Measurements from ENCODE around the gene MORC2. TPM values are rescaled to one million over a fixed set of nuclear protein-coding genes. Genes with fewer than 3 reads are reported as not detected.

The MORC2 gene
- polyA plus RNA-seq, 1 donor from 2014 or later = 15.1 TPM

DNA sequence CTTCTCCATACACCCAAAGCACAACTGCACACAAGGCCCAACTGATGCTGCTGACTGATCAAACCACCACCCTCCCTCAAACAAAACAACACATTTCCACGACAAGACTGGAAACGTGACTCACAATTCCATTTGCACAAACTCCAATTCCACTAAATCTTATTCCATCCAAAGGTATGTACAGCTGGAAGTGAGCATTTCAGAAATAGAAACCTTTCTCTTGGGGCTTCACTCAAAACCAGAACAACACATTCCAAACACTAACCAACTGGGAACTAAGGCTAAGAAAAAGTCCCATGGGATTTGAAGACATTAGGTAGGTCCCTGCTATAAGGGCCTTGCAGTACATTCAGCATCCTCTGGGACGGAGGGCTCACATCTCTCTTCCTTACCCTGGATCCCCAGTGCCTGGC is 19.6 kb downstream of the MORC2 start:
- H4K20me1 ChIP-seq (ENCODE audit: insufficient read depth) = peaks cover 3% of the 10 kb centered on the region
- H3K9me2 ChIP-seq (ENCODE audit: insufficient read depth, low read length) = no peaks in the 10 kb centered on the region
- no peaks in the 10 kb centered on the region for H3K27me3 ChIP-seq (ENCODE audit: insufficient read depth, low read depth, low read length)
- H3K9ac ChIP-seq (ENCODE audit: low read length) = no peak overlapping the region
- H3K27ac ChIP-seq (ENCODE audit: low read length) = no peak overlapping the region
- H2AFZ ChIP-seq (ENCODE audit: low read depth, low read length) = no peak overlapping the region
- H3K4me3 ChIP-seq (ENCODE audit: low read length) = no peak overlapping the region
- no peak overlapping the region for H3K4me2 ChIP-seq (ENCODE audit: low read length)
- H3K36me3 ChIP-seq (ENCODE audit: insufficient read depth, low read length) = peaks cover 18% of the 10 kb centered on the region
- TF ChIP-seq EP300 (conservative IDR thresholded peaks at IDR 0.05; ENCODE audit: poor library complexity, severe bottlenecking) = no peak
- TF ChIP-seq SMC3 (conservative IDR thresholded peaks at IDR 0.05; ENCODE audit: poor library complexity) = no peak
- no peak for TF ChIP-seq EZH2 (IDR thresholded peaks at IDR 0.05; ENCODE audit: borderline replicate concordance, insufficient read depth, low read length, poor library complexity, severe bottlenecking)
- no peak for TF ChIP-seq POLR2AphosphoS5 (IDR thresholded peaks at IDR 0.05)
- TF ChIP-seq, protein P1, sequence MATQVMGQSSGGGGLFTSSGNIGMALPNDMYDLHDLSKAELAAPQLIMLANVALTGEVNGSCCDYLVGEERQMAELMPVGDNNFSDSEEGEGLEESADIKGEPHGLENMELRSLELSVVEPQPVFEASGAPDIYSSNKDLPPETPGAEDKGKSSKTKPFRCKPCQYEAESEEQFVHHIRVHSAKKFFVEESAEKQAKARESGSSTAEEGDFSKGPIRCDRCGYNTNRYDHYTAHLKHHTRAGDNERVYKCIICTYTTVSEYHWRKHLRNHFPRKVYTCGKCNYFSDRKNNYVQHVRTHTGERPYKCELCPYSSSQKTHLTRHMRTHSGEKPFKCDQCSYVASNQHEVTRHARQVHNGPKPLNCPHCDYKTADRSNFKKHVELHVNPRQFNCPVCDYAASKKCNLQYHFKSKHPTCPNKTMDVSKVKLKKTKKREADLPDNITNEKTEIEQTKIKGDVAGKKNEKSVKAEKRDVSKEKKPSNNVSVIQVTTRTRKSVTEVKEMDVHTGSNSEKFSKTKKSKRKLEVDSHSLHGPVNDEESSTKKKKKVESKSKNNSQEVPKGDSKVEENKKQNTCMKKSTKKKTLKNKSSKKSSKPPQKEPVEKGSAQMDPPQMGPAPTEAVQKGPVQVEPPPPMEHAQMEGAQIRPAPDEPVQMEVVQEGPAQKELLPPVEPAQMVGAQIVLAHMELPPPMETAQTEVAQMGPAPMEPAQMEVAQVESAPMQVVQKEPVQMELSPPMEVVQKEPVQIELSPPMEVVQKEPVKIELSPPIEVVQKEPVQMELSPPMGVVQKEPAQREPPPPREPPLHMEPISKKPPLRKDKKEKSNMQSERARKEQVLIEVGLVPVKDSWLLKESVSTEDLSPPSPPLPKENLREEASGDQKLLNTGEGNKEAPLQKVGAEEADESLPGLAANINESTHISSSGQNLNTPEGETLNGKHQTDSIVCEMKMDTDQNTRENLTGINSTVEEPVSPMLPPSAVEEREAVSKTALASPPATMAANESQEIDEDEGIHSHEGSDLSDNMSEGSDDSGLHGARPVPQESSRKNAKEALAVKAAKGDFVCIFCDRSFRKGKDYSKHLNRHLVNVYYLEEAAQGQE (IDR thresholded peaks at IDR 0.05; ENCODE audit: borderline replicate concordance) = no peak
- no peak for TF ChIP-seq RAD21 (conservative IDR thresholded peaks at IDR 0.05)
- TF ChIP-seq MXI1 (conservative IDR thresholded peaks at IDR 0.05; ENCODE audit: poor library complexity, severe bottlenecking) = no peak
- no peak for TF ChIP-seq TAF1 (IDR thresholded peaks at IDR 0.05; ENCODE audit: low read depth)
- TF ChIP-seq CTCF (IDR thresholded peaks at IDR 0.05; ENCODE audit: poor library complexity, severe bottlenecking) = no peak
- H3K9me3 ChIP-seq (ENCODE audit: low read length) = no peaks in the 10 kb centered on the region
- no peaks in the 10 kb centered on the region for H3F3A ChIP-seq (ENCODE audit: insufficient read depth, low read length, poor library complexity, severe bottlenecking)
- H3K79me2 ChIP-seq (replicated peaks; ENCODE audit: insufficient read depth, low read length) = no peaks in the 10 kb centered on the region

DNA sequence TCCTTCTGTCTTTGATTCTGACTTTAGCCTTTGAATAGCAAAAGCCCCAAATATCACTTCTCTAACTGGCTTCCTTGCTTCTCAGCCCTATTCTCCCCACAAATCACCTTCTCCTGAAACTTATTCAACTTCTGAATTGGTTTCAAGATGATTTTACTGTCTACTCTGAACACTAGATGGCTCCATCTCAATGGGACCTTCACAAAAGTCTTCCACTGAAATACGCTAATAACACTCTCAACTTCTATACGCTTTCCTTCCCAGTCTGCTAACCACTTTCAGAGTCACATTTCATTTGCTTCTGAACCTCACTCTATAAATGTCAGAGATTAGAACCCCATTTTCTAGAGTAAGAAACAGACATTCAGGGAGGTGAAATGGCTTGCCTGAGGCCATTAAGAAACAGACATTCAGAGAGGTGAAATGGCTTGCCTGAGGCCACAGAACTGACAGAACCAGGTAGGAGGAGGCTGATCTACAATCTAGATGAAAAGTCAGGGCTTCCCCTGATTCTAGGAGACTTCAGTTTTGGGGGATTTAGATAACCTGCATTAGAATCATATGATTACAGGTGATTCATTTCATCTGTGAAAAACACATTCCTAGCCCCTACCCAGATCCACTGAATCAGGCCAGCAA is 20.6 kb downstream of the MORC2 start:
- Histone ChIP-seq H3F3A (ENCODE audit: insufficient read depth, low read length, poor library complexity, severe bottlenecking) (no peaks in the 10 kb centered on the region), H3K36me3 (ENCODE audit: insufficient read depth, low read length) (peaks cover 13% of the 10 kb centered on the region), H3K9me2 (ENCODE audit: insufficient read depth, low read length) (no peaks in the 10 kb centered on the region), H4K20me1 (ENCODE audit: insufficient read depth) (peaks cover 3% of the 10 kb centered on the region), H3K4me3 (ENCODE audit: low read length) (no peak overlapping the region), H3K4me2 (ENCODE audit: low read length) (no peak overlapping the region), H2AFZ (ENCODE audit: low read depth, low read length) (no peak overlapping the region), H3K9ac (ENCODE audit: low read length) (no peak overlapping the region), H3K9me3 (ENCODE audit: low read length) (no peaks in the 10 kb centered on the region), H3K27ac (ENCODE audit: low read length) (no peak overlapping the region), H3K79me2 (replicated peaks; ENCODE audit: insufficient read depth, low read length) (no peaks in the 10 kb centered on the region), H3K27me3 (ENCODE audit: insufficient read depth, low read depth, low read length) (no peaks in the 10 kb centered on the region)
- TF ChIP-seq MXI1 (conservative IDR thresholded peaks at IDR 0.05; ENCODE audit: poor library complexity, severe bottlenecking) = no peak
- no peak for TF ChIP-seq POLR2AphosphoS5 (IDR thresholded peaks at IDR 0.05)
- peak; percentile 68 for TF ChIP-seq CTCF (IDR thresholded peaks at IDR 0.05; ENCODE audit: poor library complexity, severe bottlenecking)
- TF ChIP-seq RAD21 (conservative IDR thresholded peaks at IDR 0.05) = peak; percentile 69
- TF ChIP-seq EP300 (conservative IDR thresholded peaks at IDR 0.05; ENCODE audit: poor library complexity, severe bottlenecking) = no peak
- TF ChIP-seq SMC3 (conservative IDR thresholded peaks at IDR 0.05; ENCODE audit: poor library complexity) = peak; percentile 81
- no peak for TF ChIP-seq TAF1 (IDR thresholded peaks at IDR 0.05; ENCODE audit: low read depth)
- TF ChIP-seq, protein P1 (IDR thresholded peaks at IDR 0.05; ENCODE audit: borderline replicate concordance) = no peak

All from neural cell (in vitro differentiated cells).